NT2/D1 (cell line): ENCODE results near the gene CACNA1D.

Experiments
- SUZ12 ChIP-seq: IDR thresholded peaks from 2 replicates; pipeline ENCODE4 v1.6.1; 2011; ENCODE audit not compliant: insufficient read length, insufficient read depth; ENCODE audit errors: extremely low read depth
- YY1 ChIP-seq: IDR thresholded peaks from 2 replicates; pipeline ENCODE4 v1.6.1; 2011; ENCODE audit not compliant: insufficient read length, insufficient read depth

- TF ChIP-seq YY1 (no peak), SUZ12 (no peak)
Observed at GRCh38 chr3:53830944-53831343, 336.5 kb downstream of the CACNA1D start.
